DMS53 treated with DMSO at 0.1 percent for 48 hours (cell line): ENCODE results near the gene MFAP3L.
"Not testable (repeated sequence)": the region's sequence is repeated elsewhere in the genome, so short reads cannot be mapped to it uniquely, and the experiment has no call there.

Source experiments
- DNase-seq: peaks from one replicate; lab custom pipeline; 2025; ENCODE audit not compliant: unreplicated experiment; lab: John Stamatoyannopoulos, UW

MFAP3L gene

DNA sequence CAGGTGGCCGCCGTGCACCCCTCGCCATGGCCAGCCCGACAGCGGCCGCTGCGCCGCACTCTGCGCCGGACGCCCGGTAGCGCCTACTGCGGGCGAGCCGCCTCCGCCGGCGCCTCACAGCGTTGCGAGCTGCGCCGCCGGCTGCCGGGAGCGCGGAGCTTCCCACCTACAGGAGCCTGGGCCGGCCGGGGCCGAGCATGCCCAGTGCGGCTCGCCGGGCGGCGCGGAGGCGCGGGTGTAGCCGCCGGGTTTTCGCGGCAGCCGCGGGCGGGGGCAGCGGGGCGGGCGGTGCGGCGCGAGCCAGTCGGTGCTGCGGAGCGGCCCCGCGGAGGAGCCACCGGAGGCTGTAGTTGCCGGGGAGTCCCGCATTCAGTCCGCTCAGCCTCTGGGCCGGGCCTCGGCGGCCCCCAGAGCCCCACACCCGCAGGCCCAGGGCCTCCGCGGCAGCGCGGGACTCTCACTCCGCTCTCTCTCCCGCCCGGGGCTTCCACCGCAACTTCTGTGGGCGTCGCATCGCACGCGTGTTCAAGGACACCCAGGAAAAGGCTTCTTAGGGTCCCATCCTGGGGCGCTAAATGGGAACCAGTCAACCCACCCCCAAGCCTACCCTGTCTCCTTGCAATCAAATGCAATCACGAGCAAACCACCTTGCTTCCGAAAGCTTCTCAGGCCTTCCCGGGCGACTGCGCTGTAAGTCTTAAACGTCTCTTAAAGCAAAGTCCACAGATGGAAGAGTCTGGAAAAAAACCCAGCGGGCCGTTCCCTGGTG lies at the start of gene MFAP3L:
Gene MFAP3L (minus strand): TSS at position 143 of the 769 bp plus-strand sequence. CDS start 20,518 bp downstream, outside the sequence.
- peak; percentile 68 for DNase-seq

DNA sequence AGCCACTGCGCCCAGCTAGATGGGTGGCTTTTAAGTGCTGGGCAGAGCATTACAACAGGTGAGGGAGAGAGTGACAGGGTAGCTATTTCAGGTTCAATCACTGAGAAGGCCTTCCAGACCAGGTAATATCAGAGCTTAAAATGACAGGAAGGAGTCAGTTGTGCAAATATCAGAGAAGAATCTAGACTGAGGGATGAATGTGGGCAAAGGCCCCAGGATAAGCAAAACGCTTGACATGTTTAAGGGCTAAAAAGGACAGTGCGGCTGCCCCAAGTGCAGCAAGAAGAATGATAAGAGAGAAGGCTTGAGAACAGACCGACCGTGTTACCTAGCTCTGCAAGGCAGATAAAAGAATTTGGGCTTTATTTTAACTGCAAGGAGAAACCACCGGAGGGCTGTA lies 45.0 kb upstream of the MFAP3L start:
- DNase-seq = no peak

DNA sequence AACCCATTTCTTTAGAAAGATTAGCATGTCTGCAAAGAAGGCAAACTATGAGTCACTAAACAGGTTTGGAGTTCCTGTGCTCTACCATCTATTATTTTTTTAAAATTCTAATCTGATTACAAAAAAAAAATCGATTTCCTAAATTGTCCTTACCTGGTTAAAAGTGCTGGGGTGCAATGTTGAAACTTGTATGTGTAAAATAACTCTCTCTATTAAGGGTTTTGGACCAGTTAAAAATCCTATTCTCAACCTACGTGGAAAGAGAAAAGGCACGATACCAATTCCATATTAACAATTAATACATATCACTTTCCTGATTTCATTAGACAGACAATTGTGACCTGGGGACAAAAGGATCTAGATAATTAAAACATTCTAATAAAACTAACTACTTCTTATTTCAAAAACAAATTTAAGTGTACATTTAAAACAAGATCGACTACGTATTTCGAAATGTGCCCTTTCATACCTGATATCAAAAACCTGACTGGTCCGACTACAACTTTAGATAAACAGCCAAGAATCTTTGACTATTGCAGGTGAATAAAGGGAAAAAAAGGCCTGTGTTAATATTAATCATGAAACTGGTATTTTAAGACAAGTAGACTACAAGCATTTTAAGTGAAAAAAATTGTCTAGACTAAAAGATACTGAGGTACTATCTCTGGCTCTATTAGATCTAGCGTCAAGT lies 42.4 kb upstream of the MFAP3L start:
- no peak for DNase-seq

DNA sequence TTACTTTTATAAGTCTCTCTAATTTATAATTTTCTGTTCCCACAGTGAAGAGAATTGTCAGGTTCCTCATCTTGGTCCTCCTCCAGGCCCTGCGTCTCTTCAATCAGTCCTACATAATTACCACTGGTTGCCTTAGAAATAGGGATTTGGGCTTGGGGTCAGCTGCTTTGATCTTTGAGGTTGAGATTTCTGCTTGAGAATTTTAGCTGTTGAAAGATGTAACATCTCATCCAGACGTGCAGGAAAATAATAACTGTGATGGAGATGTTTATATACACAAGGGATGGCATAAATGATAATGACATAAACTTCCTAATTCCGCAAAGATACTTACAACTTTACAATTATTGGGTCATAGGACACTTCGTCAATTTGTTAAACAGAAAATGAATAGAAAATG lies 33.2 kb upstream of the MFAP3L start:
- DNase-seq = no peak

DNA sequence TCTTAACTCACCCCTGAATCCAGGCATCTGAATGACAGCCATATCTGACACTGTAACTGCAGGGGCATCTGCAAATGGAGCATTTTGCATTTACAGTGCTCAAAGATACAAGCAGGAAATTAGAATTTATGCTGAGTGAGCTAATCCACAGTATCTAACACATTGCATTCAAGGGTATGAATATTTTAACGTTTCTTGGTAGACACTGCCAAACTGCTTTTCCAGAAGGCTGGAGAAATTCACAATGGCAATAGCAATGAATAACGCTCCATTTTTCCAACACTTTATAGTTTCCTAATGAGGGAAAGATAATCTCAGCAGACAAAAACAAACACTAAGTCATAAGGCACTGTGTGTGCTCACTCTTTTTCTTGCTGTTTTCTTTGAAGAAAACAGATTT lies 32.6 kb upstream of the MFAP3L start:
- DNase-seq = no peak

DNA sequence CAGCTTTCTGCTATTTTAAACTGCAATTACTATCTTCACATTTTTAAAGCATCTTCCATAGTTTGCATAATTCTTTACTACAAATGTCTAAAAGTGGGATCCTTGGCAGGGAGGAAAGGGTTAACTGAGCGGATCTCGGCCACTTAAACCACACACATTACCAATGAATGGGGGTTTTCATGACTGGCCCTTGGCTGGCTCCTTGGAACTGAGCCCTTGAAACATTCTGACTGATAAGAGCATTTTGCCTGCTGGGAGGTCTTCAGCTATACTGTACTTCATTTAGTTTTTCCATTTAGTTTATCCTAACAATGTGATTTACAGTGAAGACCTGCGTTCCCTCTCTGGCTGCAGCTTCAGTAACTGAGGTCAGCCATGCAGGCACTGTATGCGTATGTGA lies 31.7 kb upstream of the MFAP3L start:
- no peak for DNase-seq

DNA sequence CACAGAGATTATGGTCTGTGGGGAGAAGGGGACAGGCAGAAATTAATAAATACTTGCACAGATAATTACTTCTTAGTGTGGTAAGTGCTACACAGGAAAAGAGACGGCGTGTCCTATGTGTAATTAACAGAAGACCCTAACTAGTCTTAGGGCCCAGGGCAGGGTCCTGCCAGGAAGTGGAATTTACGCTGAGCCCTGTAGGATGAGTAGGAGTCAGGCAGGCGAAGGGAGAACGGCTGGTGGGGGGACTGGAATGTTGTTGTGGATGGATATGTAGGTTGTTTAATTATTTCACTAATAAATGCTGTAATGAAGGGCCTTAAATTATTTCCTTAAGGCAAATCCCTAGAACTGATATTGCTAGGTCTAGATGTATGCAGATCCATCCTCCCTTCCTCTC lies 26.7 kb upstream of the MFAP3L start:
- DNase-seq = no peak

DNA sequence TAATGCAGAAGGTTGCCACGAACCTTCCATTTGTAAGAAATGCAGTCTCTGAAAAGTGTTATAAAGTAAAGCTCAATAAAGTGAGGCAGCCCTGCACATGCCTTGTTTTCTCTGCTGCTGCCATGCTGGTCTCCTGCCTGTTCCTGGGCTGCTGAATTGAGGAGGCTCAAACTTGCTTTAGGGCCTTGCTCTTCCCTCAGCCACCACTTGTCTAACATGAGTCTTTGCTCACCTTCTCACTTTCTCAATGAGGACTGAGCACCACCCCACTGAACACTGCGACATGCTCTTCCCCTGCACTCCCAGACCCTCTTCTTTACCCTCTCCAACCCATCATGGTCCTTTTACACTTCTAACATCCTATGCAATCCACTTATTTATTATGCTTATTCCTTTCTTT lies 25.2 kb upstream of the MFAP3L start:
- no peak for DNase-seq

DNA sequence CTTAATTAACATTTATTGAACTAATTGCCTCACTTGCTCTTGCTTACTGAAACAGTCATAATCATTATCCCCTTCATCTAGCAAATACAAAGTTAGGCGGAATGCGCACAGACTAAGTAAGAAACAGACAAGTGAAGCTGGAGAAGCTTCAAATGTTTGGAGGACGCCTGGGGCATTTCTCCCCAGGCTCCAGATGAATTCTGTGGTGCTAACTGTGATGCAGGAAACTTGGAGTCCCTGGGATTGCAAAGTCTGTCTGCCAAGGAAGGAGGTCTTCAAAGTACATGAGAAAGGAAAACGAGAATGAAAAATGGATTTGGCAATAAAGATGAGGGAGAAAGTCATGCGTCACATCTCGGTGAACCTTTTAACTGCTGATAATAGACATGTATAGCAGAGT lies 23.6 kb upstream of the MFAP3L start:
- no peak for DNase-seq

DNA sequence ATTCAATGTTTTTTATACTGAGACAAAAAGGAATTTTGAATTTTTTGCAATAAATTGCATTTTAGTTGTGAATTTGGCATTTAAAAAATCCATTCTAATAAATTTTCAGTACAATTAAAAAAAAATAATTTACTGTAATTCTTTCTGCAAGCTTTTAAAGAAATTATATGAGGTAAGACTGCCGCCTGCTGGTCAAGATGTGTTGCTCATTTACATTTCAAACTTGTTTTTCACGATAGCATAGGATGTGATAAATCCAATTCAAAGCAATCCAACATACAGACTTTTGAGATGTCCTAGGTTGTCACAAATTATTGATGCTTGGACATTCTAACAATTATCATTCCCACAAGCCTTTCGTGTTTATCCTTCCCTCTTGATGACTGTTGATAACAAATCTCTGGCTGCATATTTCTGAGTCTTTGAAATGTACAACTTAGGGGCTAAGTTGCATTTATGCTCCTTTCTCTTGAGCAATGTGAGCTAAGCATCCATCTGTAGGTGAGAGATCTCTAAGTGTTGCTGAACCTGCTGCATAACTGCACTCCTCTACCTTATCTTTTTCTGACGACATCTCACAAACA lies 21.7 kb upstream of the MFAP3L start:
- peak; percentile 32 for DNase-seq

DNA sequence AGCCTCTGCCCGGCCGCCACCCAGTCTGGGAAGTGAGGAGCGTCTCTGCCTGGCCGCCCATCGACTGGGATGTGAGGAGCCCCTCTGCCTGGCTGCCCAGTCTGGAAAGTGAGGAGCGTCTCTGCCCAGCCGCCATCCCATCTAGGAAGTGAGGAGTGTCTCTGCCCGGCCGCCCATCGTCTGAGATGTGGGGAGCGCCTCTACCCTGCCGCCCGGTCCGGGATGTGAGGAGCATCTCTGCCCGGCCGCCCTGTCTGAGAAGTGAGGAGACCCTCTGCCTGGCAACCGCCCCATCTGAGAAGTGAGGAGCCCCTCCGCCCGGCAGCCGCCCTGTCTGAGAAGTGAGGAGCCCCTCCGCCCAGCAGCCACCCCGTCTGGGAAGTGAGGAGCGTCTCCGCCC lies 20.0 kb upstream of the MFAP3L start:
- not testable (repeated sequence) for DNase-seq

DNA sequence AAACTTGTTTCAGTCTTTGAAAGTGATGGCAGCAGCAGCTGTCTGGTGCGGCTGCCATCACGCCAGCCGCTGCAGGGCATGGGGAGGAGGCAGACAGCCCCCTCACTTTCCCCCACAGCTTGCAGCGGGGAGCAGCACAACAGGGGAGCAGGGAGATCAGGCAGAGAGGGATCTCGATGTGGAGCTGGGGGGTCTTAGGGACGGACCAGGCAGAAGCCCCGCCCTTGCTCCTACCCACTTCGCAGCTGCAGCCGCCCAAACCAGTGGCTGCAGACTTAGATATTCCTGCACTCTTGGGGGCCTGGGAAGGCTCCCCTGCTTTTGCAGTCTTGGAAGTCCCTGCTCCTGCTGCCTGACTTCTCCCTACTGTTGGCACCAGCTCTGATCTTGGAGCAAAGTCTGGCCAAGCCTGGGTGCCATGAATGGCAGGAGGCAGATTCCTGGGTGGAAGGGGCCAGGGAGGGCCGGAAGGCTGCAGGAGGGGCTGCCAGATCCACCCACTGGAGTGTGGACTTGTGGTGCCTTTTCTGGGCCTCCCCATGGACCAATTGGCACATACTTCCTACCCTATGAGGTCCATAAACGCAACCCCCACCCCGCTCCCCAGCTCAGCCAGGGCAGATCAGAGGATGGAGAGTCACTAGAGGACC lies 14.0 kb upstream of the MFAP3L start:
- no peak for DNase-seq

DNA sequence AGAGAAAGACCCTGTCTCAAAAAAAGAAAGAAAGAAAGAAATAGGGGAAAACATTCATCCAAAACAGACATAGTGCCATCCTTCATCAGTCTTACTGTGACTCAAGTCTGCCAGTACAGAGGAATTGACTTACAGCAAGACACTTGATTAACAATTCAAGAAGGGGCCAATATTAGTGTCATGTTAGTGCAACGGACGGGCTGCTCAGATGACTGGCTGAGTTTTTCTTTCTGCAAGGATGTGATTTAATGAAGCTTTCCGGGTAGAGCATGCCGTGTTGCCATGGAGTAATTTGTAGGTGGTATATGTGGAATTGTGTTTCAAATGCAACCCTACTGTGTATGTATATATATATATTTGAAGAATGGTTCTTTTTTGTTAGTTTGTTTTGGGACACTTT lies 12.6 kb upstream of the MFAP3L start:
- no peak for DNase-seq

DNA sequence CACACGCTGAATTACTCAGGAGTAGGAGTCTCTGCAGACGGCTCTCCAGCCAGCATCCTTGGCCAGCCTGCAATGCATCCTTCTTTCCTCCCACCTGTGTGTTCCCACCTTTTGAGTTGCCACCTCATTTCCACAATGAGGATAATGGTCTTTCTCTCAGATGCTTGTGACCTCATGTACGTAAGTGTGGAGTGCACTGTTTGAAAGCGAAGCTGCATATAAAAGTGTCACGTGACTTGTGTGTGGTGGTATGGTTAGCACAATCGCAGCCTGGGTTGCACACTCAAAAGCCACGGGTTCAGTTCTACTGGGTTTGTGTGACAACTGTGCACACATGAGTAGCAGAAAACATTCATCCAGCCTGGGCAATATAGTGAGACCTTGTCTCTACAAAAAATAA lies 12.0 kb upstream of the MFAP3L start:
- no peak for DNase-seq

DNA sequence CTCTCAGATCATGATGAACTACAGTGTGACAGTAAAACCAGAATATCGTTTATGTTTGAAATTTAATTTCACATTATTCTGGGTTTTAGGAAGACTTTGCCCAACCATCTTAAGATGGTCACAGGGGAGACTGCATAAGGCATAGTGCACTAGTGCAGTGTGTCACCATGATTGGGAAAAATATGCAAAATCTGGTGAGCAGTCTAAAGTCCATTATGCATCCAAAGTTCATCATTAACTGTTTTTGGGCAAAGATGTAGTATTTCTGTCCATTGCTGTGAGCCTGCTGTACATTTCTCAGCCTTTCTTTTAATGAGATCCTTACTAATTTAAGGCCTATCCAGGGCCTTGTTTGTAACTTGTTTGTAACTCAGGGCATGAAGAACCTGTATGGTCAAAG lies 11.3 kb upstream of the MFAP3L start:
- DNase-seq = no peak

DNA sequence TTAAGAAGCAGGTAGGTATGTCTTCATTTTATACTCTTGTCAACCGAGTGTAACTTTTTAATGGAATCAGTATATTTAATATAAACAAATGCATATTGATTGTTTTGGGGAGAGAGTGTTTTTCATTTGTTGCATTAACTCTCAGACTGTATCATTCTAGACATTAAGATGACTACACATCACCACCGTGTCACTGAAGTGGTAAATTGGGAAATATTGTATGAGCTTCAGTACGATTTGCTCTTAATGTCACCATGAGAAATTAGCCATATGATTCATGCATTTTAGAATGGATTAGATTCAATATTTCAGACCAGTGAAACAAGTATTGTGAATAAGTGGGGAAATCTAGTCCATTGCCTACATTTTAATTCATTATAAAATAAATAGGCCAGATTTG lies 9.7 kb upstream of the MFAP3L start:
- no peak for DNase-seq

DNA sequence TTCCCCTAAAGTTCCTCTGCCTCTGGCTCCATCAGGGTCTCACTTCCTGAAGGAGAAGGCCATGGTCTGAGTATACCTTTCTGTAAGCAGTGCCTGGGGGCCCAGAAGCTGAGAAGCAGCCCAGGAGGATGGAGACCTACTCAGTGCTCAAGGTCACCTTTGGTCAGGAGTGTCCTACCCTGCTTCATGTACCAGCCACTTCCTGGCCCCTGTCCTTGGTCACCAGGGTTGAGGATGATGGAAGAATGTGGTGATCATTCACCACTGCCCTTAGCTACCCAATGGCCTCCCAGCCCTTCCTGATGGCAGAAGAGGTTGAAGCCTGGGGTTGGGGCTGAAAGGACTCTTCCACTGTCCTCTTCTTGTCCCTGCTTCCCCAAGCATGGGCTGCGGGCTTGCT lies 9.0 kb upstream of the MFAP3L start:
- DNase-seq = no peak

DNA sequence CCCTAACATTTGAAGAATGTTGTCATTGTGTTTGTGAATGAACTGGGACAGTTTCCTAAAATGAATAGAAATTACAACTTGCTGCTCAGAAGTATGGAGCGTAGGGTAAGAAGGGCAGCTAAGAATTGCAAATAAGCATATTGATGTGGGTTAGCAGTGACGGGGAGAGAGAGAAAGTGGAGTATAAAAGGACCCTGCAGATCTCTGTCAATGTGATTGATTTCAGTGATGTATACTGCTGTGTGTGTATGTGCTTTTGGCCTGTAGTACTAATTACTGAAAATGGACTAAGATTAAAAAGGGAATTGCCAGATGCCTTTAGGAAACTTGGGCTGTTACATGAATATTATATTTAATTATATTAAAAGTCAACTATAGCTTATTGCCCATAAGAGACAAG lies 7.8 kb upstream of the MFAP3L start:
- DNase-seq = no peak

DNA sequence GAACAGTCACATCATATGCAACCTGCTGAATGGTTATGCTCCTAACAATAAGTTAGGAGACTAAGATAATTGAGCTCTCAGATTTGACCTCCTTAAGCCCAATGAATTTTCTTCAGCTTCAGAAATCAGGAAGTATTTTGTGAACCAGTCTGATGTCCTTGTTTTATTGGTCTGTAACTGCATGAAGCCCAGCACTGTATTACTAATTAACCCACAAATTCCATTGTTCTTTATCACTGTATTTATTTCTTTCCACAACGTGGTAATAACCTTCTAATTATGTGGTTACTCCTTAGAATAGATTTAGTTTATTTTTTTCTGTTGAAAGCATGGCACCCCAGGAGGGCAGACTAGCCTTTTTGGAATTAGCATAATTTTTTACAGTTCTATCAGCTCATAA lies 3.9 kb upstream of the MFAP3L start:
- DNase-seq = no peak

DNA sequence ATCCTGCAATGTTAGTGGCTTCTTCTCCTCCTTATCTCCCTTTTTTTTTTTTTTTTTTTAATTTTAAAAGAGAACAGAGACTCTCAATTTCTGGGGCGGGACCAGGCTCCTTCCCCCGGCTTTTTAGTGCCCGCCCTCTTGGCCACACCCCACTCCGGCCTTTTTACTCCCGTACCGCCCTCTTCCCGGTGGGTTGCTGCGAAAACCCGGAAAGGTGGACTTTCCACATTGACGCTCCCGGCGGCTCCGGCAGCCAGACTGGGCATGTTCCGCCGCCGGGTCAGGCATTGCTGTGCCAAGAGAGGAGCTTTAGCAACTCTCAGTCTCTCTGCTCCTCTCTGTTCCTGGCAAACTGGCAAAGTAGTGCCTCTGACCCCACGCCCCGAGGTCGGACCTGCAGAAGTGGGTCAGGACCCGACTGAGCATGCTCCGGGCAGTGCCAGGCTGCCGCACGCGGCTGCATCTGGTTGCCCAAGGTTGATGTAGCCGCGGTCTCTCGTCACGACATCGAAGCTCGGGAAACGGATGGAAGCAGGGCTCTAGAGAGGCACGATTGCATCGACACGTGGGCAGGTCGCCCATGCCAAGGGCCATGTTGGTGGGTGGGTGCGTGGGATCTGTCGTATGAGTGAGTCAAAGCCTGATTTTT lies 1.1 kb upstream of the MFAP3L start:
- peak; percentile 78 for DNase-seq

DNA sequence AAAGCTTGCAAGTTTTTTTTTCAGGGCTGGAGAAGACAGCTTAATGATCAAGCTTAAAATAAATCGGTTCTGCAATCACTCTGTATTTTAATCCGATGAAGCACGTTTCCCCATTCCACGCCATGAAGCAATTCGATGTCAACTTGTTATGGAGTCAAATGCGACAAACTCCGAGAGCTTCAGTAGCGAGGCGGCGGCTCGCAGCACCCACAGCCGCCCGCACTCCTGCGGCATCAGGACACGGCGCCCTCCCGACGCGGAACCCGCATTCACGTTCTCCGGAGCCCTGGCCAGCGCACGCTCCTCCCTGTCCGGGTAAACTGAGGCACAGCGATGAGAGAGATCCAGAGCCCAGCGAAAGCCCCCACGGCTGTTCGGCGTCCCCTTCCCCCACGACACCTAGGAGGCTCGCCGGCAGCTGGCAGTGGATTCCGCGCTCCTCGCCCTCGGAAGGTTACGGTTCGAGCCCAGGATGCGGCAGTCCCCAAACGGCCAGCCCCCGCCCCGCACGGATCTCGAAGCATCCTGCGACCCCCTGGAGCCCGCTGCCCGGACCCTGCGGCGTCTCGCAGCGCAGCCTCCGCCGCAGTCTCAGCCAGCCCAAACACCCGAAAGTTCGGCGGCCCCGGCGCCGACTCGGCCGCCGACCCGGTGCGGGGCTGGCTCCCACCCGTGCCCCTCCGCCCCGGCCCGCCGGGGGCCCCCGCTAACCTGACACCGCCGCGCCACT lies 507 bp downstream of the MFAP3L start:
- DNase-seq = no peak
